B cell (primary cell): Measurements from ENCODE around the gene GADL1. TPM values are rescaled to one million over a fixed set of nuclear protein-coding genes. Genes with fewer than 3 reads are reported as not detected.

ENCODE experiments used
- ATAC-seq: fragments of 200-7000 bp; cut with Tn5 transposase; one replicate; pipeline ENCODE4 v1.10.0; 2021; ENCODE audit warnings: low read depth, mild to moderate bottlenecking, moderate number of reproducible peaks, moderate library complexity
- CTCF ChIA-PET: fragments of 350-600 bp; sonication (Branson Sonifier 250); formaldehyde crosslinking; loops from one replicate; lab custom pipeline; 2021; ENCODE audit warnings: antibody characterized with exemption, inconsistent platforms; lab: Charles Lee
- POLR2A ChIA-PET: fragments of 350-600 bp; sonication (Branson Sonifier 250); formaldehyde crosslinking; loops from one replicate; lab custom pipeline; 2021; ENCODE audit warnings: antibody characterized with exemption; lab: Charles Lee
- DNase-seq: peaks from one replicate; pipeline ENCODE4 v3.0.0; 2013
- H2AFZ ChIP-seq: 2 replicates; pipeline ENCODE4 v1.6.1; 2012; ENCODE audit warnings: mild to moderate bottlenecking, low read depth, low read length; ENCODE audit not compliant: insufficient read depth, poor library complexity, severe bottlenecking
- H3K27ac ChIP-seq, 2 donors: 1 replicate in 1 of 2; 2 replicates in 1 of 2; pipeline ENCODE4 v1.5.1; 2012 to 2013; ENCODE audit warnings: low read length in 2 of 2, mild to moderate bottlenecking in 2 of 2, moderate library complexity in 1 of 2
- H3K27me3 ChIP-seq, 4 experiments: fragments of 200-600 bp in 1 of 4; sonication (generic) in 1 of 4; replicated peaks in 1 of 4; 1 replicate in 2 of 4; 2 replicates in 2 of 4; pipeline versions ENCODE4 v1.6.1 to v1.7.0; 2013 to 2016; ENCODE audit warnings: low read length in 3 of 4, mild to moderate bottlenecking in 2 of 4, mixed read lengths in 1 of 4, moderate library complexity in 1 of 4; ENCODE audit not compliant: insufficient read depth in 4 of 4, control insufficient read depth in 3 of 4; ENCODE audit errors: control extremely low read depth in 1 of 4
- H3K36me3 ChIP-seq, 2 experiments: replicated peaks in 1 of 2; 1 replicate in 1 of 2; 2 replicates in 1 of 2; pipeline versions ENCODE4 v1.6.1 to v1.7.1; 2013; ENCODE audit warnings: low read length in 1 of 2; ENCODE audit not compliant: insufficient read depth in 2 of 2, control insufficient read depth in 1 of 2; ENCODE audit errors: control extremely low read depth in 1 of 2, extremely low read depth in 1 of 2
- H3K4me1 ChIP-seq, 2 donors: fragments of 200-600 bp in 1 of 2; sonication (generic) in 1 of 2; 1 replicate in 1 of 2; 2 replicates in 1 of 2; pipeline versions ENCODE4 v1.5.1 to v1.6.1; 2013 to 2017; ENCODE audit warnings: low read length in 2 of 2; ENCODE audit not compliant: control insufficient read depth in 2 of 2, insufficient read depth in 2 of 2
- H3K4me2 ChIP-seq: replicated peaks from 2 replicates; pipeline ENCODE3; 2012; ENCODE audit warnings: mild to moderate bottlenecking, low read depth, low read length; ENCODE audit not compliant: poor library complexity, severe bottlenecking
- H3K4me3 ChIP-seq, 5 experiments: fragments of 200-600 bp in 1 of 5; sonication (generic) in 1 of 5; 1 replicate in 3 of 5; 2 replicates in 2 of 5; pipeline versions ENCODE4 v1.5.1 to v1.7.0; 2011 to 2016; ENCODE audit warnings: low read length in 4 of 5, mild to moderate bottlenecking in 4 of 5, low read depth in 2 of 5, control low read depth in 1 of 5, moderate library complexity in 1 of 5; ENCODE audit not compliant: insufficient read depth in 1 of 5; ENCODE audit errors: control extremely low read depth in 1 of 5, extremely low read depth in 1 of 5
- H3K79me2 ChIP-seq: fragments of 200-600 bp; sonication (generic); one replicate; pipeline ENCODE4 v1.6.0; 2016; ENCODE audit warnings: low read length; ENCODE audit not compliant: control insufficient read depth, insufficient read depth
- H3K9ac ChIP-seq: fragments of 200-600 bp; sonication (generic); 2 replicates; pipeline ENCODE4 v1.6.1; 2017; ENCODE audit warnings: mild to moderate bottlenecking, low read length, moderate library complexity
- H3K9me3 ChIP-seq, 3 donors: one replicate each; pipeline versions ENCODE4 v1.6.1 to v1.7.1; 2013; ENCODE audit warnings: low read length in 2 of 3; ENCODE audit not compliant: control insufficient read depth in 2 of 3, insufficient read depth in 1 of 3; ENCODE audit errors: control extremely low read depth in 1 of 3
- H4K20me1 ChIP-seq: 2 replicates; pipeline ENCODE4 v1.6.0; 2012; ENCODE audit warnings: mild to moderate bottlenecking, low read length; ENCODE audit not compliant: insufficient read depth, control insufficient read depth, poor library complexity, severe bottlenecking
- H3K27ac Mint-ChIP-seq: one replicate; pipeline ENCODE4 v1.8.0; 2021; ENCODE audit warnings: mixed read lengths
- H3K27me3 Mint-ChIP-seq: one replicate; pipeline ENCODE4 v1.8.0; 2021; ENCODE audit warnings: mixed read lengths
- H3K4me1 Mint-ChIP-seq: one replicate; pipeline ENCODE4 v1.8.0; 2021; ENCODE audit warnings: mixed read lengths
- H3K4me3 Mint-ChIP-seq: one replicate; pipeline ENCODE4 v1.8.0; 2021; ENCODE audit warnings: mixed read lengths
- H3K9me3 Mint-ChIP-seq: one replicate; pipeline ENCODE4 v1.8.0; 2022; ENCODE audit warnings: mixed read lengths; ENCODE audit not compliant: insufficient read depth
- CTCF ChIP-seq: fragments of 200-600 bp; IDR thresholded peaks from one replicate; pipeline ENCODE4 v1.8.0; 2022; ENCODE audit warnings: antibody characterized with exemption, mild to moderate bottlenecking
- EZH2 ChIP-seq: IDR thresholded peaks from 2 replicates; pipeline ENCODE4 v1.6.1; 2012; ENCODE audit warnings: borderline replicate concordance, low read depth, mild to moderate bottlenecking, moderate library complexity, low read length; ENCODE audit not compliant: insufficient read depth, poor library complexity, severe bottlenecking
- WGBS: methylation state at CpG from one replicate; pipeline ENCODE4 v1.1.5; 2013; ENCODE audit warnings: missing lambda C conversion rate; ENCODE audit not compliant: insufficient coverage; 5-methylcytosine and 5-hydroxymethylcytosine counted together
- intact Hi-C: fragments of 100-400 bp; cut with micrococcal nuclease; formaldehyde crosslinking; loops from one replicate; pipeline ENCODE4 v1.10.0; 2022
- polyA plus RNA-seq: library from polyadenylated mRNA; depleted of rRNA; stranded (reverse); fragments of >200 nt; gene quantifications from 2 replicates; pipeline ENCODE4 v1.2.3, GENCODE V29; 2012
- total RNA-seq, 2 donors: library from RNA; stranded (reverse); fragments of 120-200 nt in 1 of 2; gene quantifications; 1 replicate in 1 of 2; 2 replicates in 1 of 2; pipeline versions ENCODE4 v1.2.3 to v1.2.4, GENCODE V29; 2013 to 2022

GADL1 gene
- total and polyA plus RNA-seq, 2 donors (not counting 1 experiment from before 2014, with no cell fraction given), result not detected

GRCh38 chr3:30694668-30695067 lies 199.8 kb downstream of the GADL1 start:
- Histone ChIP-seq H3K36me3 (peaks cover 31 to 72% of the 10 kb centered on the region in 2 experiments), H2AFZ (no peak overlapping the region), H3K4me2 (no peak overlapping the region), H3K27ac (no peak overlapping the region), H3K9me3 (no peaks in the 10 kb centered on the region), H3K79me2 (no peaks in the 10 kb centered on the region), H3K27me3 (no peaks in the 10 kb centered on the region), H4K20me1 (peaks cover 8% of the 10 kb centered on the region), H3K4me3 (no peak overlapping the region), H3K9ac (no peak overlapping the region), H3K4me1 (peaks cover 21 to 22% of the 10 kb centered on the region in 2 donors)
- TF ChIP-seq CTCF (no peak), EZH2 (no peak)
- DNase-seq, result no peak
- no peaks in the 10 kb centered on the region for H3K9me3 Mint-ChIP-seq
- ChIA-PET POLR2A (interaction anchor here (0.6 kb wide), 1 partner anchor 11 kb away, joined by 4 read pairs; no protein-coding TSS in a partner anchor), CTCF (interaction anchor here (1.0 to 9.2 kb wide), 18 partner anchors 9 to 889 kb away, joined by 3 to 113 read pairs (median 8); no protein-coding TSS in a partner anchor)
- peak overlapping the region; percentile 44 for H3K27ac Mint-ChIP-seq
- H3K4me3 Mint-ChIP-seq, result no peak overlapping the region
- intact Hi-C loops, result loop anchor here (5.0 kb wide), 2 partner anchors 37 to 257 kb away; no protein-coding TSS in a partner anchor
- no peak for ATAC-seq
- WGBS, result 100% methylated on average over 1 of the region's 3 CpGs
- peaks cover 65% of the 10 kb centered on the region for H3K4me1 Mint-ChIP-seq
- no peaks in the 10 kb centered on the region for H3K27me3 Mint-ChIP-seq

- TF ChIP-seq EZH2, result no peak
- TF ChIP-seq CTCF, result no peak
- WGBS, result 92% methylated on average over 1 of the region's 3 CpGs
- Mint-ChIP-seq H3K4me3 (no peak overlapping the region), H3K27ac (peak overlapping the region; percentile 44), H3K9me3 (no peaks in the 10 kb centered on the region), H3K4me1 (peaks cover 69% of the 10 kb centered on the region), H3K27me3 (no peaks in the 10 kb centered on the region)
- Histone ChIP-seq H3K4me3 (no peak overlapping the region), H3K27me3 (no peaks in the 10 kb centered on the region), H3K4me1 (peaks cover 24 to 26% of the 10 kb centered on the region in 2 donors), H3K79me2 (peaks cover 3% of the 10 kb centered on the region), H3K27ac (no peak overlapping the region), H3K4me2 (no peak overlapping the region), H4K20me1 (peaks cover 8% of the 10 kb centered on the region), H3K36me3 (peaks cover 32 to 77% of the 10 kb centered on the region in 2 experiments), H3K9ac (no peak overlapping the region), H3K9me3 (no peaks in the 10 kb centered on the region), H2AFZ (no peak overlapping the region)
- intact Hi-C loops, result loop anchor here (5.0 kb wide), 2 partner anchors 37 to 257 kb away; no protein-coding TSS in a partner anchor
- ATAC-seq (no peak), DNase-seq (no peak)
- POLR2A ChIA-PET, result interaction anchor here (0.6 kb wide), 1 partner anchor 12 kb away, joined by 4 read pairs; no protein-coding TSS in a partner anchor
- CTCF ChIA-PET, result interaction anchor here (0.7 to 9.2 kb wide), 48 partner anchors 9 to 888 kb away, joined by 3 to 113 read pairs (median 6); partner anchors contain the start of gene TGFBR2
Measured at GRCh38 chr3:30694148-30694547, 200.3 kb downstream of the GADL1 start.
